Stimulated activated CD4-positive, alpha-beta T cell treated with anti-CD3 and anti-CD28 coated beads, Interleukin-1b, Interleukin-23, amount 100 ng/mL, for 48 hours (primary cell): Measurements from ENCODE around the gene ADI1.
A peak's percentile ranks its signal among the peaks of the same experiment; 100 is the strongest.

Source experiments
- DNase-seq: peaks from one replicate; pipeline ENCODE4 v3.0.0-alpha.2; 2020

The ADI1 gene, protein sequence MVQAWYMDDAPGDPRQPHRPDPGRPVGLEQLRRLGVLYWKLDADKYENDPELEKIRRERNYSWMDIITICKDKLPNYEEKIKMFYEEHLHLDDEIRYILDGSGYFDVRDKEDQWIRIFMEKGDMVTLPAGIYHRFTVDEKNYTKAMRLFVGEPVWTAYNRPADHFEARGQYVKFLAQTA

DNA sequence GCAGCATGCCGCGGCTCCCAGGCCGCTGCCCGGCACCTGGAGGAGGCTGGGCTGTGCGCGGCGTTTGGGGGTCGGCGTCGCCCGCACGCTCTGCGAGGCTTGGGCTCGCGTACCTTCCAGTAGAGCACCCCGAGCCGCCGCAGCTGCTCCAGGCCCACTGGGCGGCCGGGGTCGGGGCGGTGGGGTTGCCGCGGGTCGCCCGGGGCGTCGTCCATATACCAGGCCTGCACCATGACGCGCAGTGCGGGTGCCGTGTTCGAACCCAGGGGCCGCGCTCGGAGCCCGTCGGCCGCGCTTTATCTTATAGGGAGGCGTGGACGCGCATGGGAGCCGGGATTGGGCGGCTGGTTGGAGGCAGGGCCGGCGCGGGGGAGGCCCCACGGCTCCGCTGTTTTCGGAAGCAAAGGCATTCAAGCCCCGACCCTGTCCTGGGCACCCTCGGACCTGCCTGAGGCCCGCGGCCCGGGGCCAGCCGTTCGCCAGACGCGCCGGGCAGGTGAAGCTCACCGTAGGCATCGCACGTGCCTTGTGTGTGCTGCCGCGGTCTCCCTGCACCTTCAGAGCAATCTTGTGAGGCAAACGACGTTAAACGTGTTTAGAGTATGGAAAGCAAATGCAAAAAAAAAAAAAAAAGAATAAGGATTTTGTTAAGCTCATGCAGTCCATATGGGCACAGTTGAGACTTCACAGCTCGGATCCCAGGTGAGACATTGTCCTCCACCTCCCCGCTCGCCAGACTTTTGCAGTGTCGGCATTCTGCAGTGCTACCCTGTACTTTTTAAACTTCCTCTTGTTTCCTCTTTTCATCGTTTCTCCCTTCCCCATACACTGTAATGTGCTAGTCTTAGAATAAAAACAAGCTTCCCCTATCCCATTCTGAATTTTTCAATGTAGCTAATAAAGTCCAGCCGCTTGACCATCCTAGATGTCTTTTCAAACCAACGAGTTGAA, at the start of gene ADI1:
TSS of gene ADI1 (minus strand) at position 277 of the 951 bp plus-strand sequence. CDS start at position 233, 44 bp downstream.
- peak; percentile 84 for DNase-seq

DNA sequence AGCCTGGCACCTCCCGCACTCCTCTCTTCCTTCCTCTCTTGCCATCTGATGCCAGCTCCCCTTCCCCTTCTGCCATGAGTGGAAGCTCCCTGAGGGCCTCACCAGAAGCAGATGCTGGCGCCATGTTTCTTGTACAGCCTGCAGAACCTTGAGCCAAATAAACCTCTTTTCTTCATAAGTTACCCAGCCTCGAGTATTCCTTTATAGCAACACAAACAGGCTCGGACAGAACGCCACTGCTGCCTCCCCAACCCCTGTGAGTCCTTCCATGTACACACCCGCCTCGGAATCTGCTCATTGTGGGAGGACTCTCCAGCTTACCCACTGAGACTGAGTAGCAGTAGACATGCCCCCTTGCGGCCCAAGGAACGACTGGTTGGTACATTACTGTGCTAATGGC, 47.5 kb upstream of the ADI1 start:
- no peak for DNase-seq

DNA sequence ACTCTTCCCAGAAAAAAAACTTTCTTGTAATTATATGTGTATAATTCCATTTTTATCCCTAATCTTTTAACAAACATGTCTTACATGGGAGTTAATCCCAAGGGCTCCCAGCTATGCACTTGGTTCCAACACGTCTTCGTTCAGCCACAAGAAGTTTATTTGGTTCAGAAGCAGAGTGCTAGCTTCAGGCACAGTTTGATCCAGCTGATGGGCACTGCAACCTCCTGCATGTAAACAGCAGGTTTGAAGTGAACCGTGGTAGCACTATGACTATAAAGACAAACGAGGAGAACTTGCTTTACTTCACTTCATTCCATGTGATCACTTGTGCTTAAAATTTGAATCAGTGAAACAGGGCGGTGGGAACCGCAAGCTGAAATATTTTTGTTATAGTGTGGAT, 45.8 kb upstream of the ADI1 start:
- no peak for DNase-seq

GRCh38 chr2:3563521-3563976, 44.2 kb upstream of the ADI1 start:
- no peak for DNase-seq

DNA sequence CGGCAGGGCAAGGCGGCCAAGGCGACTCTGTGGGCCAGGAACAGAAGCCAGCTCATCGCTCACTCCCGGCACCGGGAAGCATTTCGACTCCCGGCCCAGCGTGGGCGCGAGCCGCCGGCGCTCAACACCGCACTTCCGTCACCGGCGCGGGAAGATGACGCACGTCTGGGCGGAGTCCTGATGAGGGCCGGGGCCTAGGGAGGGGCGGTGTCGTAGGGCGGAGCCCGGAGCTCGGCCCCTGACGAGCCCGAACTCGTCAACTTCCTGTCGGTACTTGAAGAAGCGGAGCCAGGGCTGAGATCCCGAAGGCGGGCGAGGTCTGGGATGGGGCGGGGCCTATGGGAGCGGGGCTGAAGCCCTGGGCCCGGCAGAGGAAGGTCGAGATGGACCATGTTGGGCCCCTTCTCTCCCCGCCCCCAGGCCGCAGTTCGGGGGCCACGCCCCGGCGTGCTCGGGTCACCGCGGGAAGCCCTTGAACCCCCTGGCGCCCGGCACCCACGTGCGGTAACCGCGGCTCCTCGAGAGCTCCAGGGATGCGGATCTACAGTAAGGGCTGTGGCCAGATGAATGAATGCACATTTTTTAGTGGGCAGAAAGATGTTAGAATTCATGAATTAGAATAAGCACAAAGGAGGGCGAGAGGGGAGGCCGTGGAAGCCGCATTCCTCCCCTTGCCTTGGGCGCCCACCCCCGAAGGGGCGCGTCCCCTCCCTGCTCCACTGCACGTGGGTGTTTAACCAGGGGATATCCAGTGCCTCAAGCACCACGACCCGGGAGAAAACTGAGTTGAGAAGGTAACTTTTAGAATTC, 39.1 kb upstream of the ADI1 start, which contains the start of gene RNASEH1:
TSS of gene RNASEH1 (minus strand) at position 129 of the 810 bp plus-strand sequence. CDS start at position 56, 73 bp downstream.
- DNase-seq = peak; percentile 98

DNA sequence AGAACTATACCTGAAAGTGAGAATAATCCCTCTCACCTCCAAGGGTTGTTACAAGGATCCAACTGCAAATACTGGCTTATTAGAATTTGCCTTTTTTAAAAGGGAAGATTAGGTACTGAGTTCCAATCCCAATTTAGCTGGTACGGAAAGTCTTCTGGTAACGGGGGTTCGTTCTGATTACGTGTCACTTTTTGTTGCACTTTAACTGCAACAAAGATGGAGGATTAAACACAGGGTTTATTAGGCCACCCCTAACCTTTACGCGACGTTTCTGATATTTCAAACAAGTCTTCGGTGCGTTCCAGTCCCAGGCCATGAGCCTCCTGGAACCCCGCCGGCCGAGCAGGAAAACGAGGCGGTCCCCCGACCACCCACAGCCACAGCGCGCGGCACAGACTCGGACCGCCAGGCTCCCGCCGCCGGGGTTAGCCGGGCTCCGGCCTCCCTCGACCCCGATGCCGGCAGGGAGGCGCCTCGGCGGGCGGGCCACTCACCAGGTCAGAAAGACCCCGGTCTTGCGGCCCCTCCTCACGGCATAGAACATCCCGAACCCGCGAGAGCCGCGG, 38.4 kb upstream of the ADI1 start:
- no peak for DNase-seq

GRCh38 chr2:3553946-3554345, 34.6 kb upstream of the ADI1 start:
- DNase-seq = no peak

DNA sequence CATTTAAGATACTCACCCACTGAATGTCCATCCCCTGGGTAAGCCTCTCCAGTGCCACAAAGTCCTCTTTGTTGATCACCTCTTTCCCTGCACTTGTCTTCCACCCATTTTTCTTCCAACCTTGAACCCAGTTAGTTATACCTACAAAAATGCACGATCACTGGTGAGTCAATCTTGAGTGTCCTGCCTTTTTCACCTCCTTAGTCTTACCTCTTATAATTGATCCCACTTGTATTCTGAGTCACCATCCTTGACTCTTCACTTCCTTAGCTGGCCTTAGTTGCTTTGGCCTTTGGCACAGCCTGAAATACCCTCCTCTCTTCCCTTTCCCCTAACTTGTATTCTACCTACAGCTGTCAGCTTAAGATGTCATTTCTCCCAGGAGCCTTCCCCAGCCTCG, 28.6 kb upstream of the ADI1 start:
- no peak for DNase-seq

DNA sequence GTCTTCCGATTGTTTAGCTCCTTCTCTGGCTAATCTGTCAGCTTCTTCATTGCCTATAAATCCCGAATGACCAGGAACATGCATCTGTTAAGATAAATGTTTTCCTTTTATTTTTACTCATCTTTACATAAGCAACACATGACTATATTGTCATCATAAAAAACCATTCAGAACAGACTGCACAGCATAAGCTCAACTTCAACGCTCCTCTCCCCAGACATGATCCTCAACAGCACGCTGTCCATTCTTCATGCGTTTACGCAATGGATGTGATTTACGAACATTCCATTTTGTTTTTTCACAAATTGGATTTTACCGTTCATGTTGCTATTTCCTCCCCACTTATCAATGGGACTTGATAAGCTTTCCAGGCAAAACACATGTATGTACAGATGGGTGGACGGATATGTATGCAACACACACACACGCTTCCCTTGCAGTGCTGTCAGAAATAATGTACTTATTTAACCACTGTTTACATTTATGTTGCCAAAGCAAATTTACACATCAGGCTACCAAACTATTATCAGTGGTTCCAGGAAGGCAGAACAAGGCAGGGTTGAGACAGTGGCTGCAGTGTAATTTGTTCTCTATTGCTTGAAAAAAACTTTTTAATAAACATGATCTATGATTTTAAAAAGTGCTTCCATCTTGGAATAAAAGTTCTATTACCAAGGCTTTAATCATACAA, 26.6 kb upstream of the ADI1 start:
- no peak for DNase-seq

DNA sequence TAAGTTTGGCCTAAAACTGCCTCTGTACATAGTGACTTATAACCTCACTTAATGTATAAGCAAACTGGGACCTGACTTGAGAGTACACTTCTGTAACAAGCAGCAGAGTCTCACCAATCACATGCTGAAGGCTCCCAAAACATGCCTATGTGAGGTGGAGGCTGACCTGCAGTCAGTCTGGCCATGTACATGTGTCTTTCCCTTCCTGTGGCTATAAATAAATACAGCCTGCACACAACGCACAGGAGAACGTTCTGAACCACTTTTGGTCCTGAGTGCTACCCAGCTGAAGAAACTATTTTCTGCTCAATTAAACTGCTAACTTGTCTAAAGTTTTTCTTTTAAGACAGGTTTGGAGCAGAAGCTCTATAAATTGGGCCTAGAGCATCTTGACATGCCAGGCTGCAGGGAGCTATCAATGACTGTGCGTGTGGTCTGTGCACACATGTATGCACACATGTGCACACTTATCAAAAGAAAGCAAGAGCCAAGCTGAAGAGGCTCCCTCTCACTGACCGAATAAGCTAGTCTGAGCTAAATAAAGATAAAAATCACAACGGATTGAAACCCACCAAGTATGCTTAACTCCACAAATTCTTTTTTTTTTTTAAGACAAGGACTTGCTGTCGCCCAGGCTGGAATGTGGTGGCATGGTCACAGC, 23.8 kb upstream of the ADI1 start:
- no peak for DNase-seq

DNA sequence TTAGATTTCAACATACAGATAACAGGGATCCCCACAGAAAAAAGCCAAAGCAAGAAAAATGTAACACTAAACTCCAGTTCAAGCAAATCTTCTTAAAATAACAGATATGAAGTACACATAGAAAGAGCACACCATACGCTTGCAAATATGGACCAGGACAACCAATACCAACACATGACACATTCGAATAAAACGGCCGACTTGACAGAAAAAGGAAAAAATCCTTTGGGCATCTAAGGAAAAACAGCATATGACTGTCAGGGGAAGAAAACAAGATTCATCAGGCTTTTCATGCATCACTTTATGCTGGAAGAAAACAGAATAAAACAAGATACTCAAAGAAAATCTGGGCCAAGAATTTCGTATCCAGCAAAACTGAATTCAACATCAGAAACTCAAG, 22.8 kb upstream of the ADI1 start:
- no peak for DNase-seq

- DNase-seq = no peak
Observed at GRCh38 chr2:3539836-3540235, 20.5 kb upstream of the ADI1 start.

GRCh38 chr2:3536682-3537632, 17.6 kb upstream of the ADI1 start:
- DNase-seq = peak; percentile 16

DNA sequence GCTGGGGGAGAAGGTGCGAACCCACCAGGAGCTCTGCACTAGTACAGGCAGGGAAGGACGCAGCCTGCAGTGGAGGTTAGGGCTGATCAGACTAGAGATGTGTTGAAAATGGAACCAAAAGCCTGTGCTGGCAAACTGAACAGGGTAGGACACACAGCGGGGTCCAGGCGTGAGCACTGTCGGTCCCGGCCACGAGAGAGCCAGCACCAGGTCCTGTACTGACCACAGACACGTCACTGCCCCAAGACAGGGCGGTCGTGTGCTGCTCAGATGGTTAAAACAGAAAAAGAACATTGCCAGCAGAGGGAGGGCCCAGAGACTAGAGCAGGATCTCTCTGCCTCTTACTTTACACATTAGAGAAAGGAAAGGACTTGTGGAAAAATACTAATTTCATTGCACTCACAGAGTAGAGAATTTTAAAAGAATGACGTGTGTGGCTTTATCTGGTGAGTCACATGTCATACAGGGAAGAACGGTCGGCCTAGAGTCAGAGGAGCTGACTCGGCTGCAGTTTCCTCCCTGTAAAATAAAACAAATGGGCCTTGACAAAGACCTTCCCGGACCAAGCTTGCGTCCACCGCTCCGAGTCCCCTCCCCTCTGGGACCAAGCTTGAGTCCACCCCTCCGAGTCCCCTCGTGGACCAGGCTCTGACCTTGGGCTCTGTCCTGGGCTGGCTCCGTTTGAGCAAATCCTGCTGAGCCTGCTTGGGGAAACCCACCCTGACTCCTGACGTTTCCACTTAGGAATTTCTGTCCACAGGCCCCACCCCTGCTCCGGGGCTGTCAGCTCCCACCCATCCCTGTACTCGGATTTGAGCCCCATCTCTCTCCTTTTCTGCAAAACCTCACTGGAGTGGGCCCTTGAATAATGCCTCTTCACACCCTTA, 16.7 kb upstream of the ADI1 start:
- DNase-seq = no peak

DNA sequence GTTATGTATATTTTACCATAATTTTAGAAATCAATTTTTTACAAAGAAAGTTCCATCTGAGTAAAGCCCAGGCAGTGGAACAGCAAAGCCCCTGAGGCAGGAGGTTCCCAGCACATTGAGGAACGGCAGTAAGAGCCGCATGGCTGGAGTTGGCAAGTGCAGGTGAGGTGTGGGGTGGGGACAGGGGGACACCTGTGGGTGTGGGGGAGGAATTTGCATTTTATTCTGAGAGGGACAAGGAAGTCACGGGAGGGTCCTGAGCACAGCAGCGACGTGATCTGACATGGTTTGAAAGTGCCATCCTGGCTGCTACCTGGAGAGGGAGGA, 16.1 kb upstream of the ADI1 start:
- DNase-seq = no peak

- no peak for DNase-seq
Observed at GRCh38 chr2:3534251-3534814, 15.0 kb upstream of the ADI1 start.

DNA sequence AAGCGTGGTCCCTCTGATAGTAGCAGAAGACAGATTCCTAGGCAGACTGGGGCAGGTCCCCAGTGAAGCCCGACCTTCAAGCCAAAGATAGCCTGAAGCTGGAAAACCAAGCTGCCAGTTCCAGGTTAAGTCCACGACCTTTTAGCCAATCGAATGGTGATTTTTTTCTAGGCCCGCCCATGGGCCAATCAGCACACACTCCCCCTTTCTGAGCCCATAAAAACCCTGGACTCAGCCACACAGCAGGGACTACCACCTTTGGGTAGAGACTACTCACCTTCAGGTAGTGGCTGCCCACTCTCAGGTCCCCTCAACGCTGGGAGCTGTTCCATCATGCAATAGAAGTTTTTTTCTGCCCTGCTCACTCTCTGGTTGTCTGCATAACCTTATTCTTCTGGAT, 14.5 kb upstream of the ADI1 start:
- DNase-seq = no peak

GRCh38 chr2:3532941-3533340, 13.6 kb upstream of the ADI1 start:
- no peak for DNase-seq

- DNase-seq = no peak
Observed at GRCh38 chr2:3529316-3530025, 10.1 kb upstream of the ADI1 start.
